CD14-positive monocyte (primary cell): Measurements from ENCODE around the gene DEPDC1. TPM values are rescaled to one million over a fixed set of nuclear protein-coding genes. Genes with fewer than 3 reads are reported as not detected.

Source experiments
- DNase-seq, 3 donors: peaks; one replicate each; pipeline ENCODE4 v3.0.0-alpha.2; 2011 to 2022
- H2AFZ ChIP-seq: 2 replicates; pipeline ENCODE4 v1.6.0; 2012; ENCODE audit warnings: mild to moderate bottlenecking, low read depth, low read length, inconsistent platforms; ENCODE audit not compliant: insufficient read depth, poor library complexity, severe bottlenecking
- H3K27ac ChIP-seq, 2 donors: 1 replicate in 1 of 2; 2 replicates in 1 of 2; pipeline ENCODE4 v1.5.1; 2012 to 2013; ENCODE audit warnings: low read length in 2 of 2, control low read depth in 1 of 2, inconsistent platforms in 1 of 2, low read depth in 1 of 2, mild to moderate bottlenecking in 1 of 2
- H3K27me3 ChIP-seq, 2 donors: one replicate each; pipeline versions ENCODE4 v1.6.0 to v1.6.1; 2011 to 2013; ENCODE audit warnings: low read length in 2 of 2; ENCODE audit not compliant: control insufficient read depth in 2 of 2, insufficient read depth in 2 of 2
- H3K36me3 ChIP-seq, 2 donors: replicated peaks in 1 of 2; 1 replicate in 1 of 2; 2 replicates in 1 of 2; pipeline versions ENCODE4 v1.5.1 to v1.6.1; 2012 to 2013; ENCODE audit warnings: low read length in 2 of 2, control low read depth in 1 of 2, inconsistent platforms in 1 of 2, mild to moderate bottlenecking in 1 of 2; ENCODE audit not compliant: insufficient read depth in 2 of 2, control insufficient read depth in 1 of 2
- H3K4me1 ChIP-seq, 2 donors: 1 replicate in 1 of 2; 2 replicates in 1 of 2; pipeline versions ENCODE4 v1.5.1 to v1.6.1; 2012 to 2013; ENCODE audit warnings: low read length in 2 of 2, control low read depth in 1 of 2, inconsistent platforms in 1 of 2, mild to moderate bottlenecking in 1 of 2, moderate library complexity in 1 of 2; ENCODE audit not compliant: insufficient read depth in 2 of 2, control insufficient read depth in 1 of 2
- H3K4me2 ChIP-seq: replicated peaks from 2 replicates; pipeline ENCODE3; 2012; ENCODE audit warnings: low read length, moderate library complexity, mild to moderate bottlenecking; ENCODE audit not compliant: poor library complexity, severe bottlenecking; ENCODE audit errors: extremely low read depth
- H3K4me3 ChIP-seq, 3 experiments: fragments of 200-600 bp in 1 of 3; sonication (generic) in 1 of 3; replicated peaks in 1 of 3; 1 replicate in 2 of 3; 2 replicates in 1 of 3; pipeline ENCODE4 v1.5.1; 2011 to 2013; ENCODE audit warnings: low read length in 3 of 3, mild to moderate bottlenecking in 3 of 3, control low read depth in 2 of 3, low read depth in 2 of 3, inconsistent platforms in 1 of 3, moderate library complexity in 1 of 3
- H3K79me2 ChIP-seq: 2 replicates; pipeline ENCODE4 v1.6.0; 2012; ENCODE audit warnings: mild to moderate bottlenecking, control low read depth, inconsistent platforms, low read length, moderate library complexity; ENCODE audit not compliant: insufficient read depth
- H3K9ac ChIP-seq: 2 replicates; pipeline ENCODE4 v1.6.0; 2017; ENCODE audit warnings: low read length, mild to moderate bottlenecking; ENCODE audit not compliant: insufficient read depth, poor library complexity, severe bottlenecking
- H3K9me3 ChIP-seq, 2 donors: replicated peaks in 1 of 2; 1 replicate in 1 of 2; 2 replicates in 1 of 2; pipeline versions ENCODE4 v1.5.1 to v1.6.1; 2012 to 2013; ENCODE audit warnings: low read length in 2 of 2, control low read depth in 1 of 2; ENCODE audit not compliant: control insufficient read depth in 1 of 2, insufficient read depth in 1 of 2
- H4K20me1 ChIP-seq: 2 replicates; pipeline ENCODE4 v1.6.0; 2012; ENCODE audit warnings: mild to moderate bottlenecking, low read length, control low read depth, moderate library complexity; ENCODE audit not compliant: insufficient read depth
- H3K27ac Mint-ChIP-seq, 7 donors: one replicate each; pipeline ENCODE4 v1.8.0; 2020; ENCODE audit warnings: mild to moderate bottlenecking in 7 of 7, mixed read lengths in 7 of 7, moderate library complexity in 6 of 7, inconsistent platforms in 2 of 7
- H3K27me3 Mint-ChIP-seq, 3 donors: one replicate each; pipeline ENCODE4 v1.8.0; 2021 to 2022; ENCODE audit warnings: low read depth in 3 of 3, mild to moderate bottlenecking in 3 of 3, mixed read lengths in 3 of 3, moderate library complexity in 3 of 3, inconsistent platforms in 1 of 3
- H3K36me3 Mint-ChIP-seq, 2 donors: one replicate each; pipeline ENCODE4 v1.8.0; 2020; ENCODE audit warnings: mixed read lengths in 2 of 2, inconsistent platforms in 1 of 2, mild to moderate bottlenecking in 1 of 2
- H3K4me1 Mint-ChIP-seq: one replicate; pipeline ENCODE4 v1.8.0; 2020; ENCODE audit warnings: mild to moderate bottlenecking, mixed read lengths
- H3K4me3 Mint-ChIP-seq, 2 donors: one replicate each; pipeline ENCODE4 v1.8.0; 2020; ENCODE audit warnings: mild to moderate bottlenecking in 2 of 2, mixed read lengths in 2 of 2, moderate library complexity in 1 of 2
- H3K9me3 Mint-ChIP-seq, 7 donors: one replicate each; pipeline ENCODE4 v1.8.0; 2020 to 2022; ENCODE audit warnings: mixed read lengths in 7 of 7, mild to moderate bottlenecking in 6 of 7, moderate library complexity in 6 of 7, inconsistent platforms in 2 of 7
- CTCF ChIP-seq: fragments of 200-600 bp; IDR thresholded peaks from one replicate; pipeline ENCODE4 v1.8.0; 2022; ENCODE audit warnings: antibody characterized with exemption, mild to moderate bottlenecking
- WGBS: methylation state at CpG from one replicate; pipeline ENCODE4 v1.1.5; 2013; ENCODE audit warnings: missing lambda C conversion rate; ENCODE audit not compliant: insufficient coverage; 5-methylcytosine and 5-hydroxymethylcytosine counted together
- intact Hi-C, 2 donors: fragments of 100-400 bp; cut with micrococcal nuclease; formaldehyde crosslinking; loops; one replicate each; pipeline versions ENCODE4 v1.15.0 to v1.15.1; 2023
- polyA plus RNA-seq, 3 donors: library from polyadenylated mRNA; depleted of rRNA in 1 of 3; unstranded in 2 of 3; stranded (reverse) in 1 of 3; fragments of 300-500 nt in 2 of 3; fragments of >200 nt in 1 of 3; fragmentation: Illumina TruSeq in 2 of 3; gene quantifications; 1 replicate in 2 of 3; 2 replicates in 1 of 3; pipeline ENCODE4 v1.2.3, GENCODE V29; 2012 to 2021

Gene DEPDC1
- polyA plus RNA-seq, 3 donors = 0.04 to 0.24 TPM; not detected in 1

GRCh38 chr1:68503085-68503484, 6.2 kb upstream of the DEPDC1 start:
- no peak for DNase-seq
- Mint-ChIP-seq H3K27ac (no peak overlapping the region), H3K4me1 (no peaks in the 10 kb centered on the region), H3K9me3 (peaks cover 6 to 23% (median 15%) of the 10 kb centered on the region in 7 donors), H3K36me3 (no peaks in the 10 kb centered on the region), H3K4me3 (no peak overlapping the region), H3K27me3 (peaks cover 0 to 5% (median 5%) of the 10 kb centered on the region in 3 donors)
- Histone ChIP-seq H3K9ac (no peak overlapping the region), H3K27ac (no peak overlapping the region), H3K36me3 (no peaks in the 10 kb centered on the region), H3K4me2 (no peak overlapping the region), H2AFZ (no peak overlapping the region), H3K27me3 (no peaks in the 10 kb centered on the region), H3K4me1 (no peaks in the 10 kb centered on the region), H3K79me2 (no peaks in the 10 kb centered on the region), H3K9me3 (peaks cover 0 to 5% of the 10 kb centered on the region in 2 donors), H3K4me3 (no peak overlapping the region), H4K20me1 (no peaks in the 10 kb centered on the region)
- intact Hi-C loops = no loop called here
- TF ChIP-seq CTCF = no peak

- Mint-ChIP-seq H3K27ac (no peak overlapping the region), H3K9me3 (peaks cover 0 to 9% (median 3%) of the 10 kb centered on the region in 7 donors), H3K27me3 (peaks cover 0 to 5% (median 0%) of the 10 kb centered on the region in 3 donors), H3K4me3 (peak overlapping the region; percentile 95 to 97), H3K36me3 (peaks cover 5 to 6% of the 10 kb centered on the region in 2 donors), H3K4me1 (peaks cover 33% of the 10 kb centered on the region)
- Histone ChIP-seq H4K20me1 (no peaks in the 10 kb centered on the region), H3K9me3 (no peaks in the 10 kb centered on the region), H2AFZ (peak overlapping the region; percentile 95), H3K4me3 (peak overlapping the region; percentile 55 to 99 (median 76)), H3K36me3 (peaks cover 0 to 15% of the 10 kb centered on the region in 2 donors), H3K4me1 (peaks cover 13 to 21% of the 10 kb centered on the region in 2 donors), H3K27me3 (no peaks in the 10 kb centered on the region), H3K4me2 (peak overlapping the region; percentile 99), H3K27ac (peak overlapping the region in 1 of 2 donors; percentile 60), H3K79me2 (peaks cover 42% of the 10 kb centered on the region), H3K9ac (peak overlapping the region; percentile 70)
- no peak for TF ChIP-seq CTCF
- 0% methylated on average over 3 of the region's 3 CpGs for WGBS
- intact Hi-C loops = no loop called here
- no peak for DNase-seq
These were observed 446 bp upstream of the DEPDC1 start for GRCh38 chr1:68497358-68497698.
